Cardiac septum (tissue), 1 donor: ENCODE results near the gene TTC7B. TPM values are rescaled to one million over a fixed set of nuclear protein-coding genes. Genes with fewer than 3 reads are reported as not detected.

ENCODE experiments used
- DNase-seq: peaks from one replicate; pipeline ENCODE4 v3.0.0-alpha.2; 2020; ENCODE audit warnings: low spot score
- intact Hi-C: fragments of 100-400 bp; cut with DNase I; formaldehyde crosslinking; loops from one replicate; pipeline ENCODE4 v1.14.0; 2022
- total RNA-seq: library from RNA; stranded (reverse); fragmentation: NEBNext Ultra II Directional; extraction: Animal tissue kit (Norgen Biotek cat#: 25700); gene quantifications from one replicate; pipeline ENCODE4 v1.2.1, GENCODE V29; 2021
- donor health status: DM: no; HTN: no; CAD: no.

The TTC7B gene
- total RNA-seq, 1 donor from 2014 or later, result 64.9 TPM

DNA sequence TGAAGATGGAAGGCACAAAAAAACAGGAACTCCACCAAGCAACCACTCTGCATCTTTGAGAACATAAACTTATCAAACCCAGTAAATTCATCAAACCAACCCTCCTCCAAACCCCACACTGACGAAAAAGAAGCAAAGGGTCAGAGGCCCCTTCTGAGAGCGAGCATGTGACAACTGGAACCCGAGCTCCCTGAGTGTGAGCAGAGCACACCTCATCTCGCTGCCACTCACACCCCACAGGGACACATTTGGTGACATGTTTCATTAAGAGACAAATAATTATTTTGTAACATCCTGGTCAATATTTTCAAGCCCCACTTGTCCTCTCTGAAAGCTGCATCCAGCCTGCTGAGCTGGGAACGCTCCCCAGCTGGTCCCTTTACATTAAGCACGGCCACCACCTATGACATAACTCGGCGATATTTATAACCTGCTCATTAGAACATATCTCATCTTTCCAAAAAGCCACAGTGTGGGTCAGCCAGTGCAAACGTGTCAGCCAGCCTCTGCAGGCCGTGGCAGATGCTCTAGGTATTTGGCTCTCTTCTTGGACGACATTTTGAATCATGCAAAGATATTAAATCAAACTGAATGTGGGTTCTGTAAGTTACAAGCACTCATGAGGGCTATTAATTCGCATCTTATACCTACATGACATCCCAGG lies 120.1 kb downstream of the TTC7B start:
- intact Hi-C loops, result loop anchor here (5.0 kb wide), 2 partner anchors 61 to 174 kb away; no protein-coding TSS in a partner anchor

DNA sequence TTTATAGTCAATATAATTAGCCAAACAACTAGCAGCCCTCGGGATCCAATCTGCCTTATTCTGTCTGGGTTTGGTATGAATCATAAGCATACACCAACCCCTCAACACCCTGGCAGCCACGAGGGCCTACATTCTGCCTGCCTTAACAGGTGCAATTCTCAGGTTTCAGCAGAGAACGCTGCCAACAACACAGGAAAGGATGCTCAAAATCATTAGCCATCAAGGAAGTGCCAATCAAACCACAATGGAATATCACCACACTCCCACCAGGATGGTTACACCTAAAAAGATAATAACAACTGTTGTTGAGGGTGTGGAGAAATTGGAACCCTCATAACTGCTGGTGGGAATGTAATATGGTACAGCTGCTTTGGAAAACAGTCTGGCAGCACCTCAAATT lies 122.8 kb downstream of the TTC7B start:
- intact Hi-C loops, result no loop called here
- DNase-seq, result no peak

More for the DNA sequence above, 120.1 kb downstream of the TTC7B start:
- no peak for DNase-seq

DNA sequence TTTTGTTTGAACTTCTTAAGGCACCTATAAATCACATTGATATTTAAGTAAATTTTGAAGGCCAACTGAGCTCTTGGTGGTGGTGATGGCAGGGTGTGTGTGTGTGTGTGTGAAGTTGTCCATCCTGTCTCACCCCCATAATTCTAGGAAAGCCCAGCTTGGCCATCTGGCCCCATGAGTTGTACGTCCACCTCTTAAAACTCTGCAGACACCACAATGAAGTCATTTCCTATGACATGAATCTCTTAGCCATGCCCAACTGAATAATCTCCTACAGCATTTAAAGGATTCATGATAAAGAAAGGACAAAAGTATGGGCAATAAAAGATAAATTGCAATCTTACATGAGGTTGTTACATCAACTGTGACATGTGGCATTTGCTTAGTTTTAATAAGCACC lies 123.4 kb downstream of the TTC7B start:
- intact Hi-C loops, result no loop called here
- no peak for DNase-seq

DNA sequence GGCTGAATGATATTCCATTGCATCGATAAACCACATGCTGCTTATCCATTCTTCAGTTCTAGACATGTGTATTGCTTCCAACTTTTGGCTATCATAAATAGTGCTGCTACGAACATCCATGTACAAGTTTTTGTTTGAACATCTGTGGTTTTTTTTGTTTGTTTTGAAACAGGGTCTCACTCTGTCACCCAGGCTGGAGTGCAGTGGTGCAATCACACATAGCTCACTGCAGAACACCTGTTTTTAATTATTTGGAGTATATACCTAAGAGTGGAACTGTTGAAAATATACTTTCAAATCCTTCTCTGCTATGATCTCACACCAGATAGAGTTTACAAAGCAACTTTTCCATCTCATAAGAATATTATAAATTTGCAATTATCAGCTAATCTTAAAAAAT lies 124.2 kb downstream of the TTC7B start:
- DNase-seq, result no peak
- intact Hi-C loops, result no loop called here

DNA sequence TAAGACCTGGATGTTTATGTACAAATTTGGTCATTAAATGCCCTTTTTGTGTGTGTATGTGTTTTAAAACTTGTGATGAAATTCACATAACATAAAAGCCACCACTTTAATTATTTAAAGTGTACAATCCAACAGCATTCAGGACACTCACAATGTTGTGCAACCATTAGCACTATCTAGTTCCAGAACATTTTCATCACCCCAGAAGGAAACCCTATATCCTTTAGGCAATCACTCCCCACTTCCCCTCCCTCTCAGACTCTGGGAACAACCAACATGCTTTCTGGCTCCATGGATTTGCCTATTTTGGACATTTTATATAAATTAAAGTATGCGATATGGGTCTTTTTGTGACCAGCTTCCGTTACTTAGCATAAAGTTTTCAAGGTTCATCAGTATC lies 124.6 kb downstream of the TTC7B start:
- DNase-seq, result no peak
- intact Hi-C loops, result no loop called here

DNA sequence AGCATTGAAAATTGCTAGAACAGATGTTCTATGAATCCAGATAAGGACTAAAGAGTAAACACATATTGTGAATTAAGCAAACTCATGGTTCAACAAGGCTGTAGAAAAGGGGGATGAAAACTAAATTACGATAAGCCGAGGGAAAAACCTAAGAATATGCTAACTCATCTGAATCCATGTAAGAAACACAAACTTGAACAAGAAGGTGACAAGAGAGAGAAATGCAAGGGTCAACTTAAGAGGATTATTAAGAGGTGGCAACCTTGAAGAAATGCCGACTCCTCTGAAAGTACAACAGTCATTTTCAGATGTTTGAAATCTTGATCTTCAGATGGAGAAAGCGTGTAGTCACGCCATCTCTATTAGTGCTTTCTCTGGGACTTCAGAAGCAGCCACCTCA lies 128.6 kb downstream of the TTC7B start:
- intact Hi-C loops, result no loop called here
- no peak for DNase-seq

DNA sequence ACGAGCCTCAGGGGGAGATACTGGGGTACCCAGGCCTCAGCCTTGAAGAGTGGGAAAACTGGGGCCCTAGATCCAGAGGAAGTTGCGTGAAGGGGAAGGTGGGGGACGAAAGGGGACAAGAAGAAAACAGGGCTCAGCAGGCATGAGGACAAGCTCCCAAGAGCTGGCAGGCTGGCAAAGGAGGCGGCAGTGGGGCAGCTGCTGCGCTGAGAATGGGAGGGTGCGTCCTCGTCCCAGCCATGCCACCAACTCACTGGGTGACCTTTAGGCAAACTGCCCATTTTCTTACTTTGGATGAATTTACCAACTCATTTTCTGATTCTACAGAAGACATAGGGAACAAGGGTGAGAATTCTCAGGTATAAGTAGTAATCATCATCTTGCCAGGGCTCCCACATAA lies 133.6 kb downstream of the TTC7B start:
- intact Hi-C loops, result no loop called here
- DNase-seq, result no peak

DNA sequence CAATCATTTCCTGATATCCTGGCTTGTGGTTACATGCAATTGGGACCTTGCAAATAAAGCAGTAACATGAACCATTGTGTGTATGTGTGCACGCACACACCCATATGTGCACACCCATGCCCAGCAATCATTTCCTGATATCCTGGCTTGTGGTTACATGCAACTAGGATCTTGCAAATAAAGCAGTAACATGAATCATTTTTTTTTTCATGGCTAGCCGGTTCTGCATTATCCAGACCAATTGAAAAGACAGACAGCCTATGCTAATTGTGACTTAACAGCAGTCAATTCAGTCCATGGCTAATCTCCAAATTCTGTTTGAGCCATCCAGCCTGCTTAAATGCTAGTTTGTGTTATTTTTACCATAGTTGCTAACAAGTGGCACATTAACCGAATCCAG lies 134.3 kb downstream of the TTC7B start:
- intact Hi-C loops, result no loop called here
- DNase-seq, result no peak

DNA sequence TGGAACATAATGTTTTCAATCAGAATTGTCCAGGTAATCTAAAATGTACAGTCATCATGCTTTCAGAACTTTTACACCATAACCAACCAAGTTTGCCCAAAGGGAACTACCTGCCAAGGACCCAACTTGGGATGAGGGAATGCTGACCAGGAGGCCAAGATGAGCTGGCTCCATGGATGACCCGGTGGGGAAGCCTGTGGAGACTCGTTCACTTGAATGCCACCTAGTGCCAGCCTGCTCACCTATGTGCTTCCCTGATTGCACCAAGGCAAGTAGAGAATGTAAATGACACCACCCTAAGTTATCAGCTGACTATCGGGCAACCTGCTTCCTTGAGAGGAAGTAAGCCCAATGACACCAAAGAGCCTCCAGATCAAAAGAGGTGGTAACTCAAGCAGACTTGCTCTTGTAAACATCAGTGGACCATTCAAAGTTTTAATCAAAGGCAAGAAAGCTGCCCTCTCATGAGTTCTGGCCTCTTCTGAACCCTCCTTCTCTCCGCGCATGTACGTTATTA lies 137.3 kb downstream of the TTC7B start:
- no peak for DNase-seq
- intact Hi-C loops, result no loop called here

DNA sequence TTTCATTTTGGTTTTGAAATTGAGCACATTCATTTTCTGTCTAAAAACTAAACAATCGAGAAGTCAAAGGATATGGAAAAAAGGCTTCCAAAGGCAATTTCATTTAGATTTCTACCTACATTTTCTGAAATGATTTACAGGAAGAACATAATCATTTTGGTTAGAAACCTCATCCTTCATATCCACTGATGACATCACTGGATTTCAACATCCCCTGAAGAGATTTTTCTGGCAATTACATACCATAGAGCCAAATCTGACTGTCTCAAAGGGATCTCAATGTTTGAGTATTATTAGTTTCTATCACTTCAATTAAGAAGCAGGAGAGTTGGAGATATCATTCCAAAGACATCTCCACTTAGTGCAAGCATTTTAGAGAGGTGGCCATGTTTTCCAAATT lies 137.8 kb downstream of the TTC7B start:
- no peak for DNase-seq
- intact Hi-C loops, result no loop called here

DNA sequence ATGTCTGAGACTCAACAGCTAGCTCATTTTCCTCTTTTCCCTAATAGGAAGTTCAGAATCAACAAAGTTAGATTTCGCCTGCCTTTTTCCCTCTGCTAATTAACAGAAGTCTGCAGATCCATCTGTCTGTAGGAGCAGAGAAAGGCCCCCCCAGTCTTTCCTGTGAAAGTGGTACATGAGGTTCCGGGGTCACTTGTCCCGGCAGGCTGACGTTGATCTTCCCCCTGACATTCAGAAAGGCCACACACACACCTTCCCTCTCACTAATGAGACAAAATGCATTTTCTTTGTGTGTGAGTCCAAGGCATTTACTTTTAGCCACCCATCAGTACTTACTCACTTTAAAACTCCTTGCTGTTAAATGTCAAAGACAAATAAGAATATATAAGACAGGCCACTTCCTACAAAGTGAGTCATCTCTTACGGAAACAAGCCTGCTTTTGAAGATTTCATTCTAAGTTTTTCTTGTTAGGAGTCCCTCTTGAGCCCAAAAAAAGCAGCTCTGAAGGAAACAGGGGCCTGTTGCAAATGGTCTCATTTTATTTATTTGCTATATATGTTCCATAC lies 138.7 kb downstream of the TTC7B start:
- intact Hi-C loops, result no loop called here
- DNase-seq, result no peak

DNA sequence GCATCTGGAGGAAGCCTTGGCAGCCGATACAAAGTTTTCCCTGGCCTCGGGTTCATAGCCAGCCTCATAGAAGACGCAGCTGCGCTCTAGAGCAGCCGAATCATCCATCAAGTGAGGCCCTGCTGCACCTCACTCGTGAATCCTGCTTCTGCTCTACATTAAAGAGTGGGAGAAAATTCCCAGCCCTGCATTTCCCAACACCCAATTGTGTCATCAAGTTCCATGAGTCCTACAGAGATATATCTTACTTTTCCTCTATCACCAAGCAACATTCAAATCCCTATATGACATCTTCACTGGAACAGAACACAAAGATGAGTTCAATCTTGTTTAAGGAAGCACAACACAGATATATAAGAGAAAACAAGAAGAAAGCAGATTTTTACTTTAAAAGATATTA lies 139.3 kb downstream of the TTC7B start:
- intact Hi-C loops, result no loop called here
- no peak for DNase-seq

DNA sequence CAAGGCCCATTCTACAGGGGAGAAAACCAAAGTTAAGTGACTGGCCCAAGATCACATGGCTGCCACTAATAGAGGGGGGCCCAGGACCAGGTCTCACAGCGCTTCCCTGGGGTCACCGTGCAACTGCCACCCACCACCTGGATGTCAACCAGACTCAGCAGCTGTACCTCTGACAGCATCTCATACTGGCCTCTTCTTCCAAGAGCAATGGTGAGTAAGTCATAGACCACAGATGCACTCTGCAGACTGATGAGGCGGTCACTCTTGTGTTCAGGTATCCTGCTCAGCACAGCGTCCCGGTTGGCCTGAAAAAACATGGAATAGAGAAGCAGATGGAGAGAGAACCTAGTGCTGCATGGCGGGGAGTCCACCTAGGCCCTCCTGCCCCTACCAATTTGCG lies 139.9 kb downstream of the TTC7B start:
- DNase-seq, result no peak
- intact Hi-C loops, result no loop called here

DNA sequence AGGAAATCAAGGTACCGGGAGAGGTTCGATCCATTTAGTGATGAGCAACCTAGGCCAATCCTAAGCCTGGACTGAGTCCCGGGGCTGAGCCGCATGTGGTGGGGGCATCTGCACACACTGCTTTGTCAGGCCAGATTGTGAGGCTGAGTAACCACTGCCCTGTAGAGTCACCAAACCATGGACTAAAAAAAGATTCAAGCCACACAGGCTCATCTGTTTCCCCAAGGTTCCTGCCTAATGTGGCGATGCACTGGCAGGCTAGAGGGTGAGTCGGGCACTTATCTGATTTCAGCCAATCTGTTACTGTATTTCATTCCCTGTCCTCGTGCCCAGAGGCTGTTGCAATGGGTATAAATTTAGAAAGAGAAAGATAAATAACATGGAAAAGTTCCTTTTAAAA lies 140.8 kb downstream of the TTC7B start:
- DNase-seq, result no peak
- intact Hi-C loops, result no loop called here

DNA sequence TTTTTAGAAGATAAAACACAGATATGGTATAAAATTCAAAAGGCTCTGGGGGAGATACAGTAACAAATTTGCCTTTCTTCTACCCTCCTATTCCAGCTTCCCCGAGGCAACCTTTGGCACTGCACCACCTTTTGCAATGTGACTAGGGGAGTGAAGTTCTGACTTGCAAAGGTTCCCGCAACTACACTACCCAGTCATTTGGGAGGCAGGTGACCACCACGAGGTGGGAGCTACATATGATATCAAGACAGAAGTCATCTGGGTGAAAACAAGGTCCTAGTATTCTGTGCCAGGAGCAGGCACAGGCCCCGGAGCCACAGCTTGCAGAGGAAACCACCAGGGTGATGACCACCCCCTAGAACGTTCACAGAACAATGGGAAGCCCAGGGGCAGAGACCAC lies 141.5 kb downstream of the TTC7B start:
- intact Hi-C loops, result no loop called here
- DNase-seq, result no peak

DNA sequence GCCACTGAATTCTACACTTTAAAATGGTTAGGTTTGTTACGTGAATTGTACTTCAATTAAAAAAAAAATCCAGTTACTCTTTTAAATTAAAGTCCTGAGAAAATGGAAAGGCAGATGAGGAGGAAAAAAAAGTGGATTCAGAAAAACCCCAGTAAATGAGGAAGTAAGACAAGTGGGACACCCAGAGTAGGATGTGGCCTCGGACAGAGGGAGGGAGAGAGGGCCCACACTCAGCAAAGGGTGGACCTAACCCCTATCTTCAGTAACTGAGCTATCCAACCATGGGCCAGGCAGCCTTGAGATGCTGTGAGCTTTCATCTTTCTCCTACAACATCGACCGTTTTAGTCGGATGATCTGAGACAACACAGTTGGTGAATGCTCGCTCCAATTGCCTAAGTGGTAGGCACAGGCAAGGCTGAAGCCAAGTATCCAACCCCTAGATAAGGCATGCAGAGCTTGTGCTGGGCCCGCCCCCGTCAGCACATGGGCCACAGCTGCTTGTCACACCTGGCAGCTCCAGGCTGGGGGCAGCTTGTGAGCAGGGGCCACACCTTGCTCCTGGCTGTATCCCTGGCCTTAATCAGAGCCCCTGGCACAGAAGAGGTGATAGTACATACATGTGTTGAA lies 142.1 kb downstream of the TTC7B start:
- DNase-seq, result no peak
- intact Hi-C loops, result no loop called here

DNA sequence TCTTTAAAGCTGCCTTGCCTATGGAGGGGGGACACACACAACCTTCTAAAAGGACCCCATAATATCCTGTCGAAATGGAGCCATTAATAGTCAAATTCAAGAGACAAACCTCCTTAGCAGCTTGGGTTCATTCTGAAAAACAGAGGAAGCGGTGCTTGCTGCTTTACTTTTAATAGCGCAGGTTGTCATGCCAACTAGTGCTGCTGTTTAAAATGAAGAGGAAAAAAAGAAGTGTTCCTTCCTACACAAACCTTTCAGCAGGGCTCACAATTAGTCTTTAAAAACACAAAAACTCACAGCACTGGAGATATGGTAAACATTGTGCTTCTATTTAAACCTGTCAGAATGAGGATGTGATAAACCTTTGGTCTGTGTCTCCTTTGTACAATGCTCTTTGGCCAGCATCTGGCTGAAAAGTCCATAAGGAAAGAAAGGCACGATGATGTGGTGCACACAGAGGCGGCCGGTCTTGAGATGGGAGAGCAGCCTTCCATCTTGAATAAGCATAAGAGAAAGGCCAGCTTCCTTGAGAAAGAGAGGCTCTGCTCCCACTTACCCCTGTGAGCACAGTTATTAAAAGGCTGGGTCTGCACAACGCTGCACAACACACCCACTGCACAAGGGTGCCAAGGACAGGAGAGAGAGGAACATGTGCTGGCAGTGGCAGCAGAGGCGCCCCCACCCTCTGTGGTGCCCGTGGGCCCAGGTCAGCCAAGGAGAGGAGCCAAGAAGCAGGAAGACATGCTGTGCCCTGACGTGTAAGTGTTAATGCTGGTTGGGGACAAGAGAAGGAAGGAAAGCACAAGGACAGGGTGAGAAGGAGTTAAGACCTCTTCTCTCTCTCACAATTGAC lies 144.6 kb downstream of the TTC7B start:
- no peak for DNase-seq
- intact Hi-C loops, result no loop called here

DNA sequence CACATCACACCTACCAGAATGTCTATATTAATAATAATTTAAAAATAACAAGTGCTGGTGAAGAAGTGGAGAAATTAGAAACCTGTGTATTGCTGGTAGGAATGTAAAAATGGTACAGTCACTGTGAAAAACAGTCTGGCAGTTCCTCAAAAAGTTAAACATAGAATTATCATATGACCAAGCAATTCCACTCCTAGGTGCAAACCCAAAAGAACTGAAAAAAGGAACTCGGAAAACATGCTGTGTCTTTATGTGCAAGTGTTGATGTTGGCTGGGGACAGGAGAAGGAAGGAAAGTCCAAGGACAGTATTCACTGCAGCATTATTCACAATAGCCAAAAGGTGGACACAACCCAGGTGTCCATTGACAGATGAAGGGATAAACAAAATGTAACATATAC lies 146.5 kb downstream of the TTC7B start:
- intact Hi-C loops, result no loop called here

DNA sequence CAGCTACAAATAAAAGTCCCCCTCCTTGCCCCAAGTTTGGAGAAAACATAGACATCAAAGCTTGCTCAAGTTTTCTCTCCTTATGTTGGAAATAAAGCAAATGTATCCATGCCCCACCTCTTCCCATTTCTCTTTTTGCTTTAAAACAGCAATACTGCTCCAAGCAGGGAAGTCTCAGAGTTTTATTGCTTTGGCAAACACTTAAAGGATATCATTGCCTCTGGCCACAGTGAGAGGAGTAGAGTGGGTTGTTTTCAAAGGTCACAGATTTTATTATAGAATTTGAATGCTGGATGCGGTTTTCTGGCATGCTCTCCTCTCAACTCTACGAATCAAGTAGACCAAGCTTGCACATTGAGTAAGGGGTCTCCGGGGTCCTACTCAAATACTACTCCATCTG lies 149.7 kb downstream of the TTC7B start:
- no peak for DNase-seq
- intact Hi-C loops, result no loop called here

More for the DNA sequence above, 146.5 kb downstream of the TTC7B start:
- no peak for DNase-seq

DNA sequence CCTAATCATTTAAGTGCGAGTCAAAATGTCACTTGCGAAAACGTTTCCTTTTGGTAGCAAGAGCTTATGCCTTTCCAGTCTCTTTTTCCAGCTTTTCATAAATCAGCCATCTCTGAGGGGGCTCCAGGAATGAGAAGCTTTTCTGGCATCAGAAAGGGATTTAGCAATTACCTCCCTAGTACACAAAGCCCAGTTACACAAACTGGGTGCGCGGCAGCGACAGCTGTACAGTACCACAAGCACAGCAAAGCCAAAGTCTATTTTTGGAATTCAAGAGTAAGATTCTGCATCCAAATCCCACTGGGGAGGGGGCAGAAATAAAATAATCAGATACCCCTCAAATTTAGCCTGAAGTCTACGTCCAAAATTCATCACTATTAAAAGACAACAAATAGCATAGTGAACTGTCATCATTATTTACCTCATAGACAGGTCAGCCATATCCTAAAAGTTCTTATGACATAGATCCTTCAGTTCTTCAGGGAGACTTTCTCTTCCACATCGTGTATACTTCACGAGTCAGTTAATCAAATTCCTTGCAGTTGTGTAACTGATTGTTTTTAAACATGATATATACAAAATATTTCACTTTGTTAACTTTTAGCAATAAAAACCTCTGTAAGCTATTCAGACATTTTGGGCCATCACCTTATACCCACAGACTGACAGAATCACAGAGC lies 150.8 kb downstream of the TTC7B start:
- no peak for DNase-seq
- intact Hi-C loops, result no loop called here
